DMS 273 (cell line): ENCODE results near the gene MTHFD2L.
A peak's percentile ranks its signal among the peaks of the same experiment; 100 is the strongest.

Experiments
- DNase-seq: peaks from one replicate; lab custom pipeline; 2025; ENCODE audit not compliant: unreplicated experiment; lab: John Stamatoyannopoulos, UW

The MTHFD2L gene

GRCh38 chr4:74294681-74295080, 136.8 kb downstream of the MTHFD2L start:
- no peak for DNase-seq

GRCh38 chr4:74297539-74297938, 139.6 kb downstream of the MTHFD2L start:
- DNase-seq, result no peak

DNA sequence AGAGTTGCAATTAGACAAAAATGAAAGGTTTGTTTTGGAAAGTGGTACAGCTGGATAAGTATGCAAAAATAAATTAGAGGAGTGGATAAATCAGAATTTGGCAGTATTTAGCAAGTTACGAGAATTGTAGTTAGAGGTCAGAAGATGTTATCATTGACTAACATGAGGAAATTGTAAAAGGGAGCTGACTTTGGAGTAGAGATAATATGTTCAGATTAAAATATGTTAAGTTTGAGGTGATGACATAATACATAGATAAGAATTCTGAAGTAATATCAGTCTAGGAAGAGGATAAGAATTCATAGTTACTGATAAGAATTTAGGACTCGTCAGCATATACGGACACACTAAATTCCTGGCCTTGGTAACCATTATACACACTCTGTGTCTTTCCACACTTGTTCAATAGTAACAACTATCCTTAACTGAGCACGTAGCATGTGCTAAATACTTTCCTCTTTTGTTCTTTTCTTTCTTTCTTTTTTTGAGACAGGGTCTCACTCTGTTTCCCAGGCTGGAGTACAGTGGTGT, 146.2 kb downstream of the MTHFD2L start:
- no peak for DNase-seq

- DNase-seq, result no peak
These were observed 147.1 kb downstream of the MTHFD2L start for GRCh38 chr4:74305000-74305399.

DNA sequence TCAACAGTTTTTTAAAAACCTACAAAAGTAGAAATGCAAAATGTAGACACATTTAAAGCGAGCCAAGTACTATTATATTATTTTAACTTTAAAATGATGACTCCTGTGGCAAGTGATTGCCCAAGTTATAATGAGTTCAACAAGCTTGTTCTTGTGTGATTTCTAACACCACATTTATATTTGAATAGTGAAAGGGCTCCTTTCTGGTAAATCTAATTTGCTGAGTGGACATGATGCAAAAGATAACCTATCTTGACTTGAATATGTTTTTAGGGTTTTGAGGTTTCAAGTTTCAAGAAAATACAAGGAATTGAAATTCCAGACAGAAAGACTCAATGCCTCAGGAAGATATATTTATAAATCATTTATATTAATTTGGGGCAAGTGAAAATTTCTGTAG, 149.3 kb downstream of the MTHFD2L start:
- no peak for DNase-seq

- DNase-seq, result no peak
These were observed 150.3 kb downstream of the MTHFD2L start, which contains the start of gene EPGN for GRCh38 chr4:74308215-74308614. Gene EPGN (plus strand): TSS chr4:74308470. CDS start chr4:74308534, 64 bp downstream.

DNA sequence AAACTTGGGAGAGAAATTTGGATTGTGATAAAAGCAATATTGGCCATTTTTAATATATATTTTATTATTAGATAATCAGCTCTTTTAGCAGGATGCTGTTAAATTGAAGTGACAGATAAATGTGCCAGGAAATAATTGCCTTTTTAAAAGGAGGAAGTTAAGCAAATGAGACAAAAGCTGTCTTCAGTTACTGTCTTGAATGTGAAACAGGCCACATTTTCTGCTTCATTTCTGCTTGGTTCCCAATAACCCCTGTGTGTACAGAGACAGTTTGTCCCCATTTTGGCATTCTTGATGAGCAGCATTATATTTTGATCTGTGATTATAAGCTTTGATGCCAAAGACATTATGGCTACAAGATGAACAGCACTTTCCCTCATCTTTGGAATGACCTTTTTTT, 151.3 kb downstream of the MTHFD2L start:
- DNase-seq, result no peak

GRCh38 chr4:74311696-74312313, 153.9 kb downstream of the MTHFD2L start:
- peak; percentile 71 for DNase-seq

DNA sequence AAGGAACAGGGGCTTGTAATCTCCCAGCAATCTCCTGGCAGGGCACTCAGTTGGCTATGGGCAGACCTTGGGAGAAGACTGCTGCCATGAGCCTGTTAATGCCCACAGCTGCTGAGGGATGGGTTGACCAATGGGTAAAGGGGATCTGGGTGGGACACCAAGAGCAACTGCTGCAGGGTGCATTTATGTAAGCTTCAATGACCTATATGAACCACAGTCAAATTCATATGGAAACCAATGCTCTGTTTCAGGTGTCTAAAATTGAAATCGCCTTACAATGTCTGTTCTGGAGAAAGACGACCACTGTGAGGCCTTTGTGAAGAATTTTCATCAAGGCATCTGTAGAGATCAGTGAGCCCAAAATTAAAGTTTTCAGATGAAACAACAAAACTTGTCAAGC, 156.4 kb downstream of the MTHFD2L start:
- no peak for DNase-seq

DNA sequence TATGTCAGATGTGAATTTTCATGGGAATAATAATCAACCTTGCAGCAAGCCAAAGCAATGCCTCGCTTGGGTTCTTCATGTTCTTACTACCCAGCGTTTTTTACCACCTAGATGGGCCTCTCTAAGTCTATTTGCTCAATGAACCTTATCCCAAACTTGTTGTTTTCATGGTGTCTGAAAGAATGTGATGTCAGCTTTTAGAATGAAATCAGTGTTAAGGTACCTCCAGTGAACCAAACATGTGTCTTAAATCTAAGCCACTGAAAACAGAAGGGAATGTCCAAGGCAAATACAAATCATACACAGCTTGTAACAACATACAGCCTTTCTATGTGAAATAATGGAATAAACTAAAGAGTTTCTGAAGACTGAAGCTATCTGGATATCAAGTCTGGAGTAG, 157.0 kb downstream of the MTHFD2L start:
- DNase-seq, result no peak

- DNase-seq, result no peak
These were observed 157.5 kb downstream of the MTHFD2L start for GRCh38 chr4:74315376-74315775.

DNA sequence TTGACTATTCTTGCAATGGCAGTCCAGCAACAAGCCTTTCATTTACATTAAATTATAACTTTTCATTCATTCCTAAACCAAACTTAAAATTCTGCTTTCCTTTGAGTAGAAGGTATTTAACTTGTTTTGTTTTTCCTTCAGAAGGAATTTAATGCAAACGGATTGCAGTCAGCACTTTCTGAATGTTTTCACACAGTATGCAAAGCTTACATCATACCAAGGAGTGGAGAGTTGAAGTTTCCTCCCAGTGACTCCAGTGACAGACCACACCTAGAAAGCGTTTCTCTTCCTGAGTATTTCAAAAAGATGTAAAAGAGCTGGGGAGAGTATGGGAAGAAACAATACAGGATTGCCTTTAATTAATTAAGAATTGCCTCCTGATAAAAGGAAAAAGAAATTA, 158.5 kb downstream of the MTHFD2L start:
- DNase-seq, result no peak

DNA sequence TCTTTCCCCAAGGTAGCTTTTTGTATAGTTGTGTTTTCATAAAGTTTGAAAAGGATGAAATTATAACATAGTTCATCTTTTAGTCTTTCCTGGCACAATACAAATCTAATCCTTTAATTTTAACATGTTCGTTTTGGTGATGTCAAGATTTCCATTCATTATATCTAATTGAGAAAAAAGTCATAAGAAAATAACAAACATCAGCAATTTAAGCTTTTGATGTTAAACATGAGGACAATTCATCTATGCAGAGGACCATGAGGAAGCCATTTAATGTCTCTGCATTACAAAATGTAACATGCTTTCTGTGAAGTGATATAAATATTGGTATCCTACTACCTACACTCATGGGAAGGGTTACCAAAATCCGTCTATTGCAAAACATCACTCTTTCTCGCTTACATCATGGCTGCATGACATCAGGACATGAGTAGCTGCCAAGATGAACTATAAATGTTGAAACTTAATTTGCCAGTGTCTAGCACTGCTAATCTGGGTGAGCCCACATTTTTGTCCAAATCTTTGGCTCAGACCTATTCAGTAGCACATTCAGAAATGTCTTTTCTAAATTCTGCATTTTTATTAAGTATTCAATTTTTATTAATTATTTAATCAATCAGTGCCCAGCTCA, 159.8 kb downstream of the MTHFD2L start:
- no peak for DNase-seq

DNA sequence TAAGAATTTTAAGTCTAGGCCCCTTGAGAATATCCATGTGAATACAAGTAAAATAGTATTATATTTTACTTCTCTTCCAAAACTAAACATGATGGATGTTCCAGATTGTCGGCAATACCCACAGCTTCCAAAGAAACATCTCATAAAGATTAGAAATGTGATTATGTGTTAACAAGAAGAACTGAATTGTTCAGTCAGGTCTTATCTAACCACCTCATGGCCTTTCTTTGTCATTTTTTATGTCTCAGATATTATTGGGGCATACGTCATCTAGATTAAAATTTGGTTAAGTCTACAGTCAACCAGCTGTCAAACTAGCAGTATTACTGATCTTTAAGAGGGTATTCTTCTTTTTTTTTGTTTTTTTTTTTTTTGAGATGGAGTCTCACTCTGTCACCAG, 160.4 kb downstream of the MTHFD2L start:
- no peak for DNase-seq

- no peak for DNase-seq
These were observed 161.6 kb downstream of the MTHFD2L start for GRCh38 chr4:74319470-74319869.

- peak; percentile 65 for DNase-seq
These were observed 162.7 kb downstream of the MTHFD2L start for GRCh38 chr4:74320559-74321118.

DNA sequence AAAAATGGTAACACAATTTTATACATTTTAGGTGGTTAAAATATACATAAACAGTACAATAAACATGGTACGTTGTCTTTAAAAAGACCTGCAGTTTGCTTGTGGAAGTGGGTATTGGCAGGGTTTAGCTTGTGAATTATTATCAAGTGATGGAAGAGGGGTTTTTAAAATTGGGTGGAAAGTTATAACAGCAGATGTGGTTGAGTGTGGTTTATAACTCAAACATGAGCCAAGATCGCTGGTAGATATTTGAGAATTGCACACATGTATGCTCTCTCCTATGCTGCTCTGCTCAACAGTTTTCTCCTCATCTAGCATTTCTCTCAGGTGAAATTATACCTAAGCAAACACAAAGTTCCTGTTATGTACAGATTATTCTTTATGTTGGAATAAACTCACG, 164.4 kb downstream of the MTHFD2L start:
- DNase-seq, result no peak

- no peak for DNase-seq
These were observed 165.7 kb downstream of the MTHFD2L start for GRCh38 chr4:74323663-74324062.

DNA sequence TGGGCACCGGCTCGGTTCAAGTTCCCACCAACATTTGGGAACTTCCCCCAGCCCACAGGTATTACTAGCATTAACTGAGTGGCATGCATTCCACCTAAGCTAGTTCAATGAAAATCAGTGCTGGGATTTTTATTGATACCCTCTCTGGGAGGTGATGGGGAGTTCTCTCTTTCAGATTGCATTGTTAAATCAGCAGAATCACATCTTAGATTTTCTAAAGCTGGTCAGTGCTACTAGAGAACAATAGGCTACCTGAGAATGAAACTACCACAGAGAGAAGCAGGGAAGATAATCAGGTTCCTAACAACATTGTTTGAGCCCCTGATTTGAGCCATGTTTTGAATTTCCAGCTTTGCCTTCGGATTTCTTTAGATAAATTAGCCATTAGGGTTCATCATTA, 166.3 kb downstream of the MTHFD2L start:
- no peak for DNase-seq

DNA sequence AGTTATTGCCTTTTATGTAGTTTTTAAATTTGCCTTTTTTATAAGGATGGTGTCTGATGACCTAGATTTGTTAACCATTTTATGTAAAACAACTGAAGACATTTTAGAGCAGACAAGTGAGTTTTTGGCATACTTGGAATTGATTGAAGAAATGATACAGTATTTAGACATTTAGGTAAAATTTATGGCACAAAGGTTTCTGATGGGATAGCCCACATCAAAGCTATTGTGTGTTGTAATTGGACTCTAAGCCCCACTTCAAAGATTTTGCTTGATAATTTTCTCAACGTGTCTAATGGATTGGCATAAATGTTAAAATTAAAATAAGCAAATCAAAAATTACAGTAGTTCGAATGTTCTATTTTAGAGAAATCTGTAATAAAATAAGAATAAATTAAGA, 168.0 kb downstream of the MTHFD2L start:
- no peak for DNase-seq

- DNase-seq, result no peak
These were observed 169.8 kb downstream of the MTHFD2L start for GRCh38 chr4:74327762-74328161.

- DNase-seq, result no peak
These were observed 170.6 kb downstream of the MTHFD2L start for GRCh38 chr4:74328501-74328900.
